Gastrocnemius medialis (tissue), 4 donors: ENCODE data around the gene GOLGA3. TPM values are rescaled to one million over a fixed set of nuclear protein-coding genes. Genes with fewer than 3 reads are reported as not detected.

Source experiments
- ATAC-seq, 2 donors: fragments of 150-250 bp; one replicate each; pipeline ENCODE4 v1.9.1; 2016
- DNase-seq, 2 donors: peaks; one replicate each; pipeline ENCODE4 v3.0.0-alpha.2; 2019
- H3K27ac ChIP-seq, 4 donors: fragments of 200-600 bp; sonication (generic); 1 replicate in 1 of 4; 2 replicates in 3 of 4; pipeline ENCODE4 v1.5.1; 2016 to 2018; ENCODE audit warnings: mild to moderate bottlenecking in 2 of 4, moderate library complexity in 1 of 4
- H3K27me3 ChIP-seq, 3 donors: fragments of 200-600 bp; sonication (generic) in 2 of 3; 1 replicate in 1 of 3; 2 replicates in 2 of 3; pipeline versions ENCODE4 v1.5.1 to v1.6.0; 2016 to 2019; ENCODE audit warnings: mild to moderate bottlenecking in 1 of 3, moderate library complexity in 1 of 3
- H3K36me3 ChIP-seq, 2 donors: fragments of 200-600 bp; sonication (generic) in 1 of 2; one replicate each; pipeline ENCODE4 v1.5.1; 2017 to 2018
- H3K4me1 ChIP-seq, 2 donors: fragments of 200-600 bp; sonication (generic) in 1 of 2; one replicate each; pipeline ENCODE4 v1.5.1; 2016 to 2017; ENCODE audit warnings: mild to moderate bottlenecking in 2 of 2
- H3K4me3 ChIP-seq, 4 donors: fragments of 200-600 bp; sonication (generic) in 3 of 4; 1 replicate in 1 of 4; 2 replicates in 3 of 4; pipeline ENCODE4 v1.5.1; 2016 to 2019; ENCODE audit warnings: mild to moderate bottlenecking in 2 of 4
- H3K9me3 ChIP-seq, 3 donors: fragments of 200-600 bp; sonication (generic) in 2 of 3; 1 replicate in 1 of 3; 2 replicates in 2 of 3; pipeline ENCODE4 v1.5.1; 2016 to 2019
- CTCF ChIP-seq, 5 experiments: fragments of 450-650 bp in 3 of 5; fragments of 200-600 bp in 2 of 5; sonication (generic) in 2 of 5; IDR thresholded peaks in 4 of 5; conservative IDR thresholded peaks in 1 of 5; 1 replicate in 4 of 5; 2 replicates in 1 of 5; pipeline ENCODE4 v1.5.1; 2016 to 2019; ENCODE audit warnings: antibody characterized with exemption in 5 of 5, mild to moderate bottlenecking in 3 of 5, moderate library complexity in 3 of 5
- POLR2A ChIP-seq, 2 donors: fragments of 450-650 bp; IDR thresholded peaks; one replicate each; pipeline ENCODE4 v1.6.1; 2017; ENCODE audit warnings: antibody characterized with exemption in 2 of 2, mild to moderate bottlenecking in 2 of 2, moderate library complexity in 2 of 2
- in situ Hi-C, 4 donors: fragments of 200-750 bp; cut with MboI; loops; one replicate each; pipeline versions ENCODE4 v1.15.0 to v1.8.0; 2017; ENCODE audit warnings: low sequenced_read_pairs in 4 of 4
- intact Hi-C: fragments of 100-400 bp; cut with DNase I; formaldehyde crosslinking; loops from one replicate; pipeline ENCODE4 v1.15.1; 2023; ENCODE audit warnings: low total_unique reads
- total RNA-seq, 4 donors: library from RNA; depleted of rRNA; stranded (reverse); fragments of >200 nt; gene quantifications; one replicate each; pipeline versions ENCODE4 v1.1.0 to v1.2.3, GENCODE V29; 2016

The GOLGA3 gene
- total RNA-seq, 4 donors from 2014 or later = 30.0 to 50.0 (median 39.6) TPM

GRCh38 chr12:132746613-132747012 is 82.1 kb downstream of the GOLGA3 start:
- in situ Hi-C loops (no loop called here), intact Hi-C loops (no loop called here)

DNA sequence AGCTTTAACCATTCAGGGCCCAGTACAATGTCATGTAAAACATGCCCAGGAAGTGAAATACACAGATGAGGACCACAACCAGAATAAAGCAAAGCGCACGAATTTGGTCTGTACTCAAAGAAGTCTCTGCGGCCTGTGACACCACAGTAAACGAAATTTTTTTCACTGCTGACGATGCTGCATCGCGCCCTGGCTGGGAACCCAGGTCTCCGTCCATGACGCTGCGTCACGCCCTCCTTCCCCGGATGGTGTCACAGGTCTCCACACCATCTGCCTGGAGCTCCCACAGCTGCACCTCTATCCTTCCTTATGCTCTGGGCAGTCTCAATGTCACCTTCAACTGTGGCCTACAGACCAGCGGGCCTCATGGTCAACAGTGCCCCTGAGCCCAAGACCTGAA is 84.8 kb downstream of the GOLGA3 start:
- intact Hi-C loops = no loop called here
- in situ Hi-C loops = no loop called here
- DNase-seq = no peak
- no peaks in the 10 kb centered on the region for H3K9me3 ChIP-seq
- no peak overlapping the region for H3K27ac ChIP-seq
- no peak for ATAC-seq
- no peaks in the 10 kb centered on the region for H3K4me1 ChIP-seq
- peaks cover 3 to 98% of the 10 kb centered on the region in 2 donors for H3K36me3 ChIP-seq
- H3K4me3 ChIP-seq = no peak overlapping the region
- TF ChIP-seq POLR2A (IDR thresholded peaks at IDR 0.05) (no peak), CTCF (IDR thresholded peaks at IDR 0.05 in 4 of 5, conservative IDR thresholded peaks at IDR 0.05 in 1 of 5) (no peak)
- no peaks in the 10 kb centered on the region for H3K27me3 ChIP-seq

More at GRCh38 chr12:132746613-132747012, 82.1 kb downstream of the GOLGA3 start:
- Histone ChIP-seq H3K4me3 (no peak overlapping the region), H3K36me3 (peaks cover 3 to 98% of the 10 kb centered on the region in 2 donors), H3K4me1 (no peaks in the 10 kb centered on the region), H3K9me3 (no peaks in the 10 kb centered on the region), H3K27ac (no peak overlapping the region), H3K27me3 (no peaks in the 10 kb centered on the region)
- DNase-seq = no peak
- ATAC-seq = no peak
- TF ChIP-seq POLR2A (IDR thresholded peaks at IDR 0.05) (no peak), CTCF (IDR thresholded peaks at IDR 0.05 in 4 of 5, conservative IDR thresholded peaks at IDR 0.05 in 1 of 5) (no peak)

- Histone ChIP-seq H3K27ac (no peak overlapping the region), H3K9me3 (no peaks in the 10 kb centered on the region), H3K4me3 (no peak overlapping the region), H3K27me3 (no peaks in the 10 kb centered on the region), H3K36me3 (peaks cover 0 to 96% of the 10 kb centered on the region in 2 donors), H3K4me1 (no peaks in the 10 kb centered on the region)
- intact Hi-C loops (no loop called here), in situ Hi-C loops (no loop called here)
- TF ChIP-seq POLR2A (IDR thresholded peaks at IDR 0.05) (no peak), CTCF (IDR thresholded peaks at IDR 0.05 in 4 of 5, conservative IDR thresholded peaks at IDR 0.05 in 1 of 5) (no peak)
- DNase-seq = no peak
- no peak for ATAC-seq
Observed at GRCh38 chr12:132741620-132742019, 87.0 kb downstream of the GOLGA3 start.

- in situ Hi-C loops (no loop called here), intact Hi-C loops (no loop called here)
- H3K4me3 ChIP-seq = no peak overlapping the region
- no peaks in the 10 kb centered on the region for H3K4me1 ChIP-seq
- H3K27me3 ChIP-seq = no peaks in the 10 kb centered on the region
- H3K9me3 ChIP-seq = no peaks in the 10 kb centered on the region
- DNase-seq = no peak
- peaks cover 0 to 96% of the 10 kb centered on the region in 2 donors for H3K36me3 ChIP-seq
- TF ChIP-seq CTCF (IDR thresholded peaks at IDR 0.05 in 4 of 5, conservative IDR thresholded peaks at IDR 0.05 in 1 of 5) (no peak), POLR2A (IDR thresholded peaks at IDR 0.05) (no peak)
- no peak for ATAC-seq
- H3K27ac ChIP-seq = no peak overlapping the region
Observed at GRCh38 chr12:132740652-132741051, 88.0 kb downstream of the GOLGA3 start.

DNA sequence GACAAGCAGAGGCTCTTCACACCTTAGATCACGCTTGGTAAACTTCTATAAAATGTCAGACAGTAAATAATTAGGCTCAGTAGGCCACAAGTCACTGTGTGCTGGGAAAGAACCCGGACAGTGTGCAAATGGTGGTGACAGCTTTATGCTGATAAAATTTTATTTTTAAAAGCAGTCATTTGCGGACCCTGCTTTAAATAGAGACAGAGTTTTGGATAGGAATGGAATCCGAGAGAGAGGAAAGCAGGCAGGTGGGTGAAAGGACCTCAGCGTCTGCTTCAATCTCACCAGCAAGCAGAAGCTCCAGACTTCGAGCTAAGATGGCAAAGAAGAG is 88.4 kb downstream of the GOLGA3 start:
- Histone ChIP-seq H3K27me3 (no peaks in the 10 kb centered on the region), H3K4me1 (no peaks in the 10 kb centered on the region), H3K27ac (no peak overlapping the region), H3K36me3 (peaks cover 0 to 96% of the 10 kb centered on the region in 2 donors), H3K9me3 (no peaks in the 10 kb centered on the region), H3K4me3 (no peak overlapping the region)
- intact Hi-C loops = no loop called here
- DNase-seq = no peak
- TF ChIP-seq POLR2A (IDR thresholded peaks at IDR 0.05) (no peak), CTCF (IDR thresholded peaks at IDR 0.05 in 4 of 5, conservative IDR thresholded peaks at IDR 0.05 in 1 of 5) (no peak)
- in situ Hi-C loops = no loop called here
- ATAC-seq = no peak
